ENCODE results near the gene KLHL7. TPM values are rescaled to one million over a fixed set of nuclear protein-coding genes. Genes with fewer than 3 reads are reported as not detected.

Gene KLHL7
- total RNA-seq, 1 experiment from 2014 or later: 46.3 TPM

GRCh38 chr7:23106057-23106822 is 655 bp downstream of the KLHL7 start:
- POLR2A ChIA-PET (ENCODE audit: unreplicated experiment): interaction anchor here (0.5 to 0.7 kb wide), 5 partner anchors 156 to 616 kb away, joined by 3 to 6 read pairs (median 4); no protein-coding TSS in a partner anchor
- H3F3A ChIP-seq (ENCODE audit: insufficient read depth, low read depth): no peaks in the 10 kb centered on the region
- CTCF ChIA-PET: interaction anchor here (0.7 to 1.3 kb wide), 7 partner anchors 20 to 440 kb away, joined by 3 to 6 read pairs (median 3); partner anchors contain the start of gene NUP42
- TSS peak; percentile 48 for BruUV-seq (replicated peaks)
- no peaks in the 10 kb centered on the region for H3K36me3 ChIP-seq (ENCODE audit: low read depth)
- no peaks in the 10 kb centered on the region for H3K27me3 ChIP-seq (ENCODE audit: insufficient read depth, low read depth)
- peak overlapping the region; percentile 84 for H3K4me2 ChIP-seq
- intact Hi-C loops (cut with micrococcal nuclease; ENCODE audit: unreplicated experiment): loop anchor here (5.0 kb wide), 1 partner anchor 94 kb away; the partner anchor contains the start of gene HYCC1
- peak overlapping the region; percentile 80 for H3K4me3 ChIP-seq
- peaks cover 20% of the 10 kb centered on the region for H3K4me1 ChIP-seq (replicated peaks; ENCODE audit: insufficient read depth)
- peak overlapping the region; percentile 80 for H3K27ac ChIP-seq
- peak overlapping the region; percentile 98 for H2AFZ ChIP-seq
- peak; percentile 55 to 65 for DNase-seq
- no peak for TF ChIP-seq CTCF (conservative IDR thresholded peaks at IDR 0.05)
- TF ChIP-seq EZH2 (IDR thresholded peaks at IDR 0.05; ENCODE audit: low read depth): no peak
- peaks cover 55% of the 10 kb centered on the region for H3K79me2 ChIP-seq (ENCODE audit: low read depth)
- peaks cover 3% of the 10 kb centered on the region for H3K9me2 ChIP-seq (ENCODE audit: insufficient read depth)
- H3K9me3 ChIP-seq (ENCODE audit: insufficient read depth, low read depth): no peaks in the 10 kb centered on the region
- H4K20me1 ChIP-seq (ENCODE audit: insufficient read depth): no peaks in the 10 kb centered on the region

GRCh38 chr7:23106823-23107663 is 1.5 kb downstream of the KLHL7 start:
- Histone ChIP-seq H4K20me1 (ENCODE audit: insufficient read depth) (no peaks in the 10 kb centered on the region), H3K4me1 (replicated peaks; ENCODE audit: insufficient read depth) (peaks cover 20% of the 10 kb centered on the region), H3K4me3 (peak overlapping the region; percentile 80), H3K9me2 (ENCODE audit: insufficient read depth) (peaks cover 3% of the 10 kb centered on the region), H3K36me3 (ENCODE audit: low read depth) (no peaks in the 10 kb centered on the region), H3K79me2 (ENCODE audit: low read depth) (peaks cover 61% of the 10 kb centered on the region), H3F3A (ENCODE audit: insufficient read depth, low read depth) (no peaks in the 10 kb centered on the region), H3K9me3 (ENCODE audit: insufficient read depth, low read depth) (no peaks in the 10 kb centered on the region), H3K4me2 (peak overlapping the region; percentile 84), H2AFZ (peak overlapping the region; percentile 98), H3K27me3 (ENCODE audit: insufficient read depth, low read depth) (no peaks in the 10 kb centered on the region), H3K27ac (peak overlapping the region; percentile 80)
- ChIA-PET POLR2A (ENCODE audit: unreplicated experiment) (interaction anchor here (0.5 to 0.7 kb wide), 3 partner anchors 156 to 187 kb away, joined by 3 to 4 read pairs (median 4); no protein-coding TSS in a partner anchor), CTCF (interaction anchor here (0.6 to 1.3 kb wide), 7 partner anchors 21 to 433 kb away, joined by 3 to 6 read pairs (median 3); partner anchors contain the start of gene NUP42)
- intact Hi-C loops (cut with micrococcal nuclease; ENCODE audit: unreplicated experiment): loop anchor here (5.0 kb wide), 1 partner anchor 95 kb away; the partner anchor contains the start of gene HYCC1
- BruUV-seq (replicated peaks): no TSS peak
- no peak for TF ChIP-seq EZH2 (IDR thresholded peaks at IDR 0.05; ENCODE audit: low read depth)
- no peak for DNase-seq

GRCh38 chr7:23107781-23108180 is 2.2 kb downstream of the KLHL7 start:
- Histone ChIP-seq H3K36me3 (ENCODE audit: low read depth) (no peaks in the 10 kb centered on the region), H3K27me3 (ENCODE audit: insufficient read depth, low read depth) (no peaks in the 10 kb centered on the region), H3F3A (ENCODE audit: insufficient read depth, low read depth) (no peaks in the 10 kb centered on the region), H3K4me3 (peak overlapping the region; percentile 80), H2AFZ (no peak overlapping the region), H3K9me3 (ENCODE audit: insufficient read depth, low read depth) (no peaks in the 10 kb centered on the region), H3K4me1 (replicated peaks; ENCODE audit: insufficient read depth) (peaks cover 20% of the 10 kb centered on the region), H3K4me2 (peak overlapping the region; percentile 84), H3K79me2 (ENCODE audit: low read depth) (peaks cover 65% of the 10 kb centered on the region), H3K27ac (no peak overlapping the region), H4K20me1 (ENCODE audit: insufficient read depth) (no peaks in the 10 kb centered on the region), H3K9me2 (ENCODE audit: insufficient read depth) (peaks cover 3% of the 10 kb centered on the region)
- BruUV-seq (replicated peaks): no TSS peak
- DNase-seq: no peak
- CTCF ChIA-PET: no interaction called here
- POLR2A ChIA-PET (ENCODE audit: unreplicated experiment): no interaction called here
- TF ChIP-seq EZH2 (IDR thresholded peaks at IDR 0.05; ENCODE audit: low read depth) (no peak), CTCF (conservative IDR thresholded peaks at IDR 0.05) (no peak)
- intact Hi-C loops (cut with micrococcal nuclease; ENCODE audit: unreplicated experiment): loop anchor here (5.0 kb wide), 1 partner anchor 95 kb away; the partner anchor contains the start of gene HYCC1
